Neural cell (in vitro differentiated cells): Measurements from ENCODE around the gene PTPRO. TPM values are rescaled to one million over a fixed set of nuclear protein-coding genes. Genes with fewer than 3 reads are reported as not detected.

Source experiments
- H2AFZ ChIP-seq: fragments of 200-600, 300-800 bp; sonication (generic), shearing (Covaris generic); 2 replicates; pipeline ENCODE4 v1.6.0; 2014; ENCODE audit warnings: low read depth, mild to moderate bottlenecking, antibody characterized with exemption, low read length, moderate library complexity
- H3F3A ChIP-seq: fragments of 200-600 bp; shearing (Covaris generic); 2 replicates; pipeline ENCODE4 v1.6.1; 2016; ENCODE audit warnings: mild to moderate bottlenecking, moderate library complexity, mixed read lengths, antibody characterized with exemption, low read length; ENCODE audit not compliant: insufficient read depth, poor library complexity, severe bottlenecking
- H3K27ac ChIP-seq: fragments of 200-600, 300-800 bp; sonication (generic), shearing (Covaris generic); 2 replicates; pipeline ENCODE4 v1.5.1; 2014; ENCODE audit warnings: mild to moderate bottlenecking, low read length, moderate library complexity
- H3K27me3 ChIP-seq: fragments of 300-800, 200-600 bp; sonication (generic), shearing (Covaris generic); 2 replicates; pipeline ENCODE4 v1.6.0; 2014; ENCODE audit warnings: mild to moderate bottlenecking, low read depth, low read length, moderate library complexity; ENCODE audit not compliant: insufficient read depth
- H3K36me3 ChIP-seq: fragments of 300-800, 200-600 bp; sonication (generic), shearing (Covaris generic); 2 replicates; pipeline ENCODE4 v1.5.1; 2014; ENCODE audit warnings: mild to moderate bottlenecking, antibody characterized with exemption, low read length, moderate library complexity; ENCODE audit not compliant: insufficient read depth
- H3K4me2 ChIP-seq: fragments of 300-800, 200-600 bp; sonication (generic), shearing (Covaris generic); 2 replicates; pipeline ENCODE4 v1.6.0; 2014; ENCODE audit warnings: mild to moderate bottlenecking, low read length
- H3K4me3 ChIP-seq: fragments of 300-800, 200-600 bp; sonication (generic), shearing (Covaris generic); 2 replicates; pipeline ENCODE4 v1.5.1; 2014; ENCODE audit warnings: mild to moderate bottlenecking, low read length, moderate library complexity
- H3K79me2 ChIP-seq: fragments of 200-600 bp; shearing (Covaris generic); replicated peaks from 2 replicates; pipeline ENCODE4 v1.6.0; 2014; ENCODE audit warnings: mild to moderate bottlenecking, low read length, moderate library complexity; ENCODE audit not compliant: insufficient read depth
- H3K9ac ChIP-seq: fragments of 300-800, 200-600 bp; sonication (generic), shearing (Covaris generic); 2 replicates; pipeline ENCODE4 v1.6.1; 2016; ENCODE audit warnings: mild to moderate bottlenecking, low read length, mixed read lengths
- H3K9me2 ChIP-seq: fragments of 200-600 bp; shearing (Covaris generic); 2 replicates; pipeline ENCODE4 v1.6.1; 2016; ENCODE audit warnings: mild to moderate bottlenecking, low read length, mixed read lengths; ENCODE audit not compliant: insufficient read depth
- H3K9me3 ChIP-seq: fragments of 200-600, 300-800 bp; sonication (generic), shearing (Covaris generic); 2 replicates; pipeline ENCODE4 v1.6.1; 2016; ENCODE audit warnings: mild to moderate bottlenecking, mixed run types, low read length, moderate library complexity, mixed read lengths
- H4K20me1 ChIP-seq: fragments of 200-600 bp; shearing (Covaris generic); 2 replicates; pipeline ENCODE4 v1.6.1; 2016; ENCODE audit warnings: mild to moderate bottlenecking, mixed run types; ENCODE audit not compliant: insufficient read depth
- CTCF ChIP-seq: fragments of 450-650 bp; IDR thresholded peaks from 2 replicates; pipeline ENCODE4 v1.5.1; 2014; ENCODE audit warnings: antibody characterized with exemption, mild to moderate bottlenecking, moderate library complexity; ENCODE audit not compliant: poor library complexity, severe bottlenecking
- EP300 ChIP-seq: fragments of 450-650 bp; conservative IDR thresholded peaks from 2 replicates; pipeline ENCODE4 v1.6.1; 2014; ENCODE audit warnings: antibody characterized with exemption, mild to moderate bottlenecking, moderate library complexity; ENCODE audit not compliant: poor library complexity, severe bottlenecking
- EZH2 ChIP-seq: fragments of 200-600, 300-800 bp; shearing (Covaris generic), sonication (generic); IDR thresholded peaks from 2 replicates; pipeline ENCODE4 v1.6.1; 2014; ENCODE audit warnings: antibody characterized with exemption, low read length, borderline replicate concordance, mild to moderate bottlenecking; ENCODE audit not compliant: insufficient read depth, poor library complexity, severe bottlenecking
- MXI1 ChIP-seq: fragments of 450-650 bp; conservative IDR thresholded peaks from 2 replicates; pipeline ENCODE4 v1.6.1; 2014; ENCODE audit warnings: antibody characterized with exemption, mild to moderate bottlenecking; ENCODE audit not compliant: poor library complexity, severe bottlenecking
- POLR2AphosphoS5 ChIP-seq: IDR thresholded peaks from 2 replicates; pipeline ENCODE4 v1.6.1; 2012
- RAD21 ChIP-seq: fragments of 450-650 bp; conservative IDR thresholded peaks from 2 replicates; pipeline ENCODE4 v1.6.1; 2014; ENCODE audit warnings: antibody characterized with exemption, mild to moderate bottlenecking, moderate library complexity
- REST ChIP-seq: IDR thresholded peaks from 2 replicates; pipeline ENCODE4 v1.6.1; 2012; ENCODE audit warnings: borderline replicate concordance
- SMC3 ChIP-seq: fragments of 450-650 bp; conservative IDR thresholded peaks from 2 replicates; pipeline ENCODE4 v1.6.1; 2014; ENCODE audit warnings: antibody characterized with exemption, mild to moderate bottlenecking, moderate library complexity; ENCODE audit not compliant: poor library complexity
- TAF1 ChIP-seq: IDR thresholded peaks from 2 replicates; pipeline ENCODE4 v1.6.1; 2012; ENCODE audit warnings: low read depth
- polyA plus RNA-seq: library from polyadenylated mRNA; depleted of rRNA; stranded (reverse); fragments of >200 nt; gene quantifications from 2 replicates; pipeline ENCODE4 v1.2.3, GENCODE V29; 2014

Gene PTPRO
- polyA plus RNA-seq, 1 donor from 2014 or later: 124 TPM

GRCh38 chr12:15646581-15646980 is 324.3 kb downstream of the PTPRO start:
- Histone ChIP-seq H3K9me3 (no peaks in the 10 kb centered on the region), H3K4me2 (no peak overlapping the region), H3K9me2 (no peaks in the 10 kb centered on the region), H3K27me3 (no peaks in the 10 kb centered on the region), H3K36me3 (no peaks in the 10 kb centered on the region), H2AFZ (no peak overlapping the region), H3K4me3 (no peak overlapping the region), H3F3A (no peaks in the 10 kb centered on the region), H4K20me1 (no peaks in the 10 kb centered on the region), H3K9ac (no peak overlapping the region), H3K27ac (no peak overlapping the region), H3K79me2 (no peaks in the 10 kb centered on the region)
- TF ChIP-seq RAD21 (no peak), EZH2 (no peak), CTCF (no peak), REST (no peak), EP300 (no peak), POLR2AphosphoS5 (no peak), TAF1 (no peak), MXI1 (no peak), SMC3 (no peak)

Other genes with a start within 250 kb of the PTPRO start
- 0.70 and 0.87 TPM in 2 replicates for gene RERG, start 101.1 kb upstream of the PTPRO start, polyA plus RNA-seq